ENCODE data around the gene NDUFB2. TPM values are rescaled to one million over a fixed set of nuclear protein-coding genes. Genes with fewer than 3 reads are reported as not detected.
"Not testable (repeated sequence)": the region's sequence is repeated elsewhere in the genome, so short reads cannot be mapped to it uniquely, and the experiment has no call there.

NDUFB2 gene
- total RNA-seq, 1 donor from 2014 or later = 202 TPM

DNA sequence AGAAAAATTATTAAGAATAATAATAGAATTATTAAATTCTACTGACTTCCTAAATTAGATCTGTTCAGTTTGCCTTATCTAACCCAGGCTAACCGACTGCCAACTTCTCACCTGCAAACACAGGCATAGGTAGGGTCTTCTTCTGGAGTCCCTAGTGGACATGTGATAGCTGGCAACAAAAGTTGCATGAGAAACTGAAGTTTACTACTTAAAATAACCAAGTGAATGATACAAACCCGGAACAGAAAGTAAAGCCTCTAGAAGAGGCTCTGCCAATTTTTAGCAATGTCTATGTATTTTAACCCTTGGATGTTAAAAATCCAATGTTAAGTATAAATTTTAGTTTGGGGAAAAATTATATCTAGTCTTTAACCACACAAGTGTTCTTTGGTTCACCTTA lies 37.6 kb downstream of the NDUFB2 start:
- DNase-seq (ENCODE audit: low spot score) = no peak

DNA sequence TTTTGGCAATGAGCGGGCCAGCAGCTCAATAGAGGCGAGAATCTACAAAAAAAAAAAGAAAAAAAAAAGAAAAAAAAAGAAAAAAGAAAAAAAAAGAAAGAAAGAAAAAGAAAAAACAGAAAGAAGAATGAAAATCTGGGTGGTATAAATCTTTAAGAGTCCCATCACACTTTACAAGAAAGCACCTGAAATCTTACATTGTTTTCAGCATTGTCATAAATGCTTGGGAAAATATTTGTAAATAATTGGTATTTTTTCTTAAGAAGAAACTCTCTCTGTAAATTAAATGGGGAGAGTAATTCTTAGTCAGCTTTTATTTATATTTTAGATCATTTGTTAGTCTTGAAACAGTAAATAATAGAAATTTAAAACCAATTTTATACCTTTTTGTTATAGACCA lies 38.2 kb downstream of the NDUFB2 start:
- no peak for DNase-seq (ENCODE audit: low spot score)

DNA sequence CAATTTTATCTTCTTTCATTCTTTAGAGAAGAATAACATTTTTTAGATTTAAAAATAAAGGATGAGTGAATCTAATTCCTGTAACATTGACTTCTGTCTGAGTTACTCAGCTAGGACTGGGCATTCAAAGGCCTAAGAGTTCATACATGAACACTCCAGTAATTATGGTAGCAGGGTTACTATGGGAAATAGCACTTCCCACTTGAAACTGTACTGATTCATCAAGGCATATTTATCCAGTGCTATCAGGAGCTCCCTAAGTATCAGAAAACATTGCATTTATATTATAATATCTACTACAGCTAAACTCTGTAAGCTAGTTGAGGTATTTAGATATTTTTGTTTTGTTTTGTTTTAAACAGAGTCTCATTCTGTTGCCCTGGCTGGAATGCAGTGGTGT lies 41.8 kb downstream of the NDUFB2 start:
- no peak for DNase-seq (ENCODE audit: low spot score)

DNA sequence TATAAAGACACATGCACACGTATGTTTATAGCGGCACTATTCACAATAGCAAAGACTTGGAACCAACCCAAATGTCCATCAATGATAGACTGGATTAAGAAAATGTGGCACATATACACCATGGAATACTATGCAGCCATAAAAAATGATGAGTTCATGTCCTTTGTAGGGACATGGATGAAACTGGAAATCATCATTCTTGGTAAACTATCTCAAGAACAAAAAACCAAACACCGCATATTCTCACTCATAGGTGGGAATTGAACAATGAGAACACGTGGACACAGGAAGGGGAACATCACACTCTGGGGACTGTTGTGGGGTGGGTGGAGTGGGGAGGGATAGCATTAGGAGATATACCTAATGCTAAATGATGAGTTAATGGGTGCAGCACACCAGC lies 46.7 kb downstream of the NDUFB2 start:
- DNase-seq (ENCODE audit: low spot score) = not testable (repeated sequence)

DNA sequence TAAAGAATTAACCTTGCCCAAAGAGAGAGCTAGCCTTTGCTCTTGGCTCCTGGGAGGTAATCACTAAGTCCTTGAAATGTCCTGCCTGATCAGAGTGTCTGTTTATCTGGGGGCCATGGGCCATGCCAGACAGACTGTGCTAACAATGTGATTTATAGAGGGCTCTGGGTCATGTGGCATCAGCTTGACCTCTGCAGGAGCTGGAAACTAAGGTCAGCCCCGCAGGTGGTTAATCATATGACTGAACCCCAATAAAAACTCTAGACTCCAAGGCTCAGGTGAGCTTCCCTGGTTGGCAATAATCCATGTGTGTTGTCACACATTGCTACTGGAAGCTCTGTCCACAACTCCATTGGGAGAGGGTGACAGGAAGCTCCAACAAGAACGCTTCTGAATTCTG lies 47.5 kb downstream of the NDUFB2 start:
- DNase-seq (ENCODE audit: low spot score) = no peak

DNA sequence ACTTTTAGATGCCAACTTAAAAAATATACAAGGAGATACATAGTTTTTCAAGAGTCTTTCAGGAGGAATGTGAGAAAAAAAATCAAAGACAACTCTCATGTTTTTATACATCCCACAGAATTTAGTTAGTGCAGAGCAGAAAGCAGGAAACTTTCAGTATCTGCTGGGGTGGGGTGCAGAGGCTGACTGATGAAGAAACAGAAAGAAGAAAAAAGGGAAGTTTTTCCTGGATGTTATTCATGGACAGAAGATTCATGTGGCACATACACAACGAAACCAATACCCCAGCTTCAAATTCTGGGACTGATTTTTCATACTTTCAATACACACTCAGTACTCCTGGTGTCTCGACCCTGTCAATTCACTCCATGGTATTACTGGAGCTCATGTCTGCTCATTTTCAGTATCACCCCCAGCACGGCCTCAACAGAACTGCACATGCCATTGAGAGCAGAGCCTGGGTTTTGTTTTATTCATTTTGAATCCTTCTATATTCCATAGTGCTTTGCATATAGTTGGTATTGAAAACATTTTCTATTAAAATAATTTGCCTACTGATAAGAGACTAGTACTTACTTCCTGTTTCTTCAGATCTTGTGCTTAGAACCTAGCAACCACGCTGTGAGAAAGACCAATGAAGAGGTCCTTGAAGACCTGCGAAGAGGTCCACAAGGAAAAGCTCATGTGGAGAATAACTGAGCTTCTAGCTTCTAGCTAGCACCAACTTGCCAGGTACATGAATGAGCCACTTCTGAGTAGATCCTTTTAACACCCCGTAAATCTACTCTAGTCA lies 49.0 kb downstream of the NDUFB2 start:
- no peak for DNase-seq (ENCODE audit: low spot score)

DNA sequence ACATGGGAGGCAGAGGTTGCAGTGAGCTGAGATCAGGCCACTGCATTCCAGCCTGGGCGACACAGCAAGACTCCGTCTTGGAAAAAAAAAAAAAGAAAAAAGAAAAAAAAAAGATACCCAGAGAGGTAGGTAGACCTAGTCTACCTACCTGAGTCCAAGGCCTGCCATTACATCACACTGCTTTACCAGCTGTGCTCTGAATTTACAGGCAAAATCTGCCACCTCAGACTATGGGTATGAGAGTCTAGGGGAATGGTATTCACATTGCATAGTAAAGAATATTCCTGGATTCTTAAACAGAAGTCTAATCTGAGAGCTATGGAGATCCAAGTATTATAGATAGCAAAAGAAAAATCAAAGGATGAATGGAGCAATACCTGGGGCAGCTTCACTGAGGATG lies 50.2 kb downstream of the NDUFB2 start:
- DNase-seq (ENCODE audit: low spot score) = no peak

DNA sequence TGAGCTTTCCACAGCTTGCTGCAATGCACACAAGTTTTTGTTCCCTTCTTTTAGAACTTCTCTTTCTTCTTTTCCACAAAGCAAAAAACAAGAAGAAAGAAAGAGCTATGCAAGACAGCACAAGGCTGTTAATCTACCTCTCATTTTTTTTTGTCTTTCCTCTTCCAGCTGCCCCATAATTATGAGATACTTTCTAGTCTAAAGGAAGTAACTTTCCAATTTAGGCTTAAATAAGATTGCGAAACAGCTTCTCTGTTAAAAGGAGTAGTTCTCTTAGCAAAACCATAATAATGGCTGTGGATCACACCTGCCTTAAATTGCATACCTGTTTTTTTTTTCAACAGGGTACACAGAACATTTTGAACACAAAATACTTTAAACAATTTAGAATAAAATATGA lies 56.0 kb downstream of the NDUFB2 start:
- no peak for DNase-seq (ENCODE audit: low spot score)

DNA sequence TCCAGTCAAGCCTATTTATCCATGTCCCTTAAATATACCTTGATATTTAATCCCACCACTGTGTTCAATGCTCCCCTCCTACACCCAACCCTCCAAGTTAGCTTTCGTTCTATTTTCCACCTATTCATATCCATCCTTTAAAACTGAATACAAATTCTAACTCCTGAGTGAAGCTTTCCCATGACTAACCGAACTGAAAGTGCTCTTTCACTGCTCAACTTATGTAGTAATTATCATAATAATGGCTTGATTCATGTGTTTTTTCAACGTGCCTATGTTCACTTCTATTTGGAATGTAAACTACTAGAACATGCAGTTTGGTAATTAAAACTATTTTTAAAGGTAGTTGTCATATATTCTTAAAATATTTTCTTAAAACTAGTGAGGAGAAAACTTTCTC lies 58.0 kb downstream of the NDUFB2 start:
- no peak for DNase-seq (ENCODE audit: low spot score)

Other genes with a start within 250 kb of the NDUFB2 start
- 58.5 TPM for gene MKRN1, start 217.2 kb upstream of the NDUFB2 start, total RNA-seq
- 24.6 TPM for gene DENND2A, start 55.9 kb upstream of the NDUFB2 start, total RNA-seq
- 13.3 TPM for gene ADCK2, start 23.8 kb upstream of the NDUFB2 start, total RNA-seq
- gene BRAF, start 228.2 kb downstream of the NDUFB2 start, total RNA-seq = 34.7 TPM